GM23338 (cell line): ENCODE measurements around the gene EFS.

Experiments
- EZH2 ChIP-seq: fragments of 200-600 bp; sonication (generic); IDR thresholded peaks from one replicate; pipeline ENCODE4 v1.8.0; 2017; ENCODE audit warnings: antibody characterized with exemption, mild to moderate bottlenecking, low read depth; ENCODE audit not compliant: unreplicated experiment
- EZH2phosphoT487 ChIP-seq: fragments of 200-600 bp; sonication (generic); IDR thresholded peaks from one replicate; pipeline ENCODE4 v1.8.1; 2018; ENCODE audit warnings: antibody characterized with exemption; ENCODE audit not compliant: unreplicated experiment
- POLR2AphosphoS5 ChIP-seq: IDR thresholded peaks from 2 replicates; pipeline ENCODE4 v1.6.1; 2016; ENCODE audit warnings: antibody characterized with exemption, low read depth
- TF ChIP-seq, protein P1 (sequence below), 2 experiments: fragments of 200-600 bp in 1 of 2; sonication (generic) in 1 of 2; conservative IDR thresholded peaks; 2 replicates each; pipeline versions ENCODE4 v1.5.1 to v1.6.1; 2016 to 2017; ENCODE audit warnings: antibody characterized with exemption in 2 of 2, low read depth in 2 of 2, mild to moderate bottlenecking in 2 of 2, moderate library complexity in 1 of 2

DNA sequence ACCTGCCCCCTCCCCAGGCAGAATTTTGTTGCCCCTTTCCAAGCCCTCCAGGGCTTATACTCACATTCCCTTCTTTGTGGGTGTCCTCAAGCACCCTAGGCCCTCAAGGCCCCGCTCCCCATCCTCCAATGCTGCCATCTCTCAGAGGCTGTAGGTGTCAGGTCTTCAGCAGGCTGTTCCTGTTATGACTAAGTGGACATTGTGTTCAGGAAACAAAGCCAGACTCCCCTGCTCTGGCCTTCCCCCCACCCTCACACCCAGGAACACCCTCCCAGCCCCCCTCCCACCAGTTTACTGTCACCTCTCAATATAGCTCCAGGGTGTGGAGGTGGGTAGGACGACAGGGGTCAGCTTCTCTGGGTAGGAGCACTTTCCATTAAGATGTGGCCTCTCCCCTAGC, 44.5 kb upstream of the EFS start:
- TF ChIP-seq, protein P1, sequence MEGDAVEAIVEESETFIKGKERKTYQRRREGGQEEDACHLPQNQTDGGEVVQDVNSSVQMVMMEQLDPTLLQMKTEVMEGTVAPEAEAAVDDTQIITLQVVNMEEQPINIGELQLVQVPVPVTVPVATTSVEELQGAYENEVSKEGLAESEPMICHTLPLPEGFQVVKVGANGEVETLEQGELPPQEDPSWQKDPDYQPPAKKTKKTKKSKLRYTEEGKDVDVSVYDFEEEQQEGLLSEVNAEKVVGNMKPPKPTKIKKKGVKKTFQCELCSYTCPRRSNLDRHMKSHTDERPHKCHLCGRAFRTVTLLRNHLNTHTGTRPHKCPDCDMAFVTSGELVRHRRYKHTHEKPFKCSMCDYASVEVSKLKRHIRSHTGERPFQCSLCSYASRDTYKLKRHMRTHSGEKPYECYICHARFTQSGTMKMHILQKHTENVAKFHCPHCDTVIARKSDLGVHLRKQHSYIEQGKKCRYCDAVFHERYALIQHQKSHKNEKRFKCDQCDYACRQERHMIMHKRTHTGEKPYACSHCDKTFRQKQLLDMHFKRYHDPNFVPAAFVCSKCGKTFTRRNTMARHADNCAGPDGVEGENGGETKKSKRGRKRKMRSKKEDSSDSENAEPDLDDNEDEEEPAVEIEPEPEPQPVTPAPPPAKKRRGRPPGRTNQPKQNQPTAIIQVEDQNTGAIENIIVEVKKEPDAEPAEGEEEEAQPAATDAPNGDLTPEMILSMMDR (conservative IDR thresholded peaks at IDR 0.05; ENCODE audit: low read depth in 2 of 2) = no peak
- TF ChIP-seq POLR2AphosphoS5 = no peak
- TF ChIP-seq EZH2phosphoT487 = no peak
- TF ChIP-seq EZH2 = no peak
